CD4-positive, alpha-beta T cell treated with Interleukin-15 for 4 hours (primary cell): ENCODE results near the gene SRRM5.
"Not testable (repeated sequence)": the region's sequence is repeated elsewhere in the genome, so short reads cannot be mapped to it uniquely, and the experiment has no call there.

Experiments
- DNase-seq: peaks from one replicate; pipeline ENCODE4 v3.0.0-alpha.2; 2020; ENCODE audit warnings: low spot score

The SRRM5 gene

GRCh38 chr19:43592800-43593350 lies 19.0 kb upstream of the SRRM5 start:
- no peak for DNase-seq

- no peak for DNase-seq
Observed at GRCh38 chr19:43594081-43594697, 17.7 kb upstream of the SRRM5 start.

GRCh38 chr19:43594710-43595604 lies 16.9 kb upstream of the SRRM5 start:
- peak; percentile 72 for DNase-seq

- DNase-seq = no peak
Observed at GRCh38 chr19:43595605-43595998, 16.3 kb upstream of the SRRM5 start.

GRCh38 chr19:43595999-43596841 lies 15.7 kb upstream of the SRRM5 start, which contains the start of the genes IRGQ and ZNF576:
IRGQ (minus strand) TSS chr19:43596134; CDS start chr19:43595338, 796 bp downstream.
ZNF576 (plus strand) TSS chr19:43596595; CDS start chr19:43597109, 514 bp downstream.
- peak; percentile 100 for DNase-seq

- no peak for DNase-seq
Observed at GRCh38 chr19:43596842-43597461, 14.9 kb upstream of the SRRM5 start.

- no peak for DNase-seq
Observed at GRCh38 chr19:43597876-43598275, 14.0 kb upstream of the SRRM5 start.

- DNase-seq = no peak
Observed at GRCh38 chr19:43598445-43599240, 13.2 kb upstream of the SRRM5 start.

- DNase-seq = no peak
Observed at GRCh38 chr19:43599635-43600295, 12.1 kb upstream of the SRRM5 start.

- DNase-seq = not testable (repeated sequence)
Observed at GRCh38 chr19:43600326-43600725, 11.6 kb upstream of the SRRM5 start.

GRCh38 chr19:43605875-43606568 lies 5.9 kb upstream of the SRRM5 start:
- DNase-seq = no peak

- no peak for DNase-seq
Observed at GRCh38 chr19:43606569-43607229, 5.2 kb upstream of the SRRM5 start.

- DNase-seq = no peak
Observed at GRCh38 chr19:43607238-43608205, 4.4 kb upstream of the SRRM5 start.

GRCh38 chr19:43609872-43610271 lies 2.0 kb upstream of the SRRM5 start:
- no peak for DNase-seq

- DNase-seq = no peak
Observed at GRCh38 chr19:43610493-43610892, 1.4 kb upstream of the SRRM5 start.

GRCh38 chr19:43612374-43612773 lies 486 bp downstream of the SRRM5 start:
- no peak for DNase-seq

- DNase-seq = no peak
Observed at GRCh38 chr19:43616306-43616705, 4.4 kb downstream of the SRRM5 start.

- DNase-seq = no peak
Observed at GRCh38 chr19:43616954-43617353, 5.1 kb downstream of the SRRM5 start.
